Measurements from ENCODE around the gene CERKL.

- no peak for TF ChIP-seq CTCF (IDR thresholded peaks at IDR 0.05)
- no peak for TF ChIP-seq POLR2A (IDR thresholded peaks at IDR 0.05)
Measured at GRCh38 chr2:181536730-181537129, 120.2 kb downstream of the CERKL start.
